Fibroblast of lung (primary cell): Measurements from ENCODE around the gene CA5A. TPM values are rescaled to one million over a fixed set of nuclear protein-coding genes. Genes with fewer than 3 reads are reported as not detected.

Source experiments
- DNase-seq, 2 donors: peaks; one replicate each; pipeline versions ENCODE4 v3.0.0 to v3.0.0-alpha.2; 2010; ENCODE audit warnings: low read depth in 2 of 2
- H2AFZ ChIP-seq: 2 replicates; pipeline ENCODE4 v1.5.1; 2012; ENCODE audit warnings: low read length, control low read depth, inconsistent platforms
- H3K27ac ChIP-seq: 2 replicates; pipeline ENCODE4 v1.5.1; 2011; ENCODE audit warnings: low read length, control low read depth; ENCODE audit not compliant: insufficient read depth
- H3K27me3 ChIP-seq: 2 replicates; pipeline ENCODE4 v1.5.1; 2011; ENCODE audit warnings: mild to moderate bottlenecking, low read length; ENCODE audit not compliant: control insufficient read depth, insufficient read depth
- H3K36me3 ChIP-seq: 2 replicates; pipeline ENCODE4 v1.5.1; 2011; ENCODE audit warnings: low read length; ENCODE audit not compliant: control insufficient read depth, insufficient read depth
- H3K4me1 ChIP-seq: 2 replicates; pipeline ENCODE4 v1.5.1; 2011; ENCODE audit warnings: low read length; ENCODE audit not compliant: control insufficient read depth, insufficient read depth; ENCODE audit errors: extremely low read depth
- H3K4me2 ChIP-seq: 2 replicates; pipeline ENCODE4 v1.5.1; 2011; ENCODE audit warnings: low read length, control low read depth; ENCODE audit not compliant: insufficient read depth; ENCODE audit errors: extremely low read depth
- H3K4me3 ChIP-seq, 4 experiments: fragments of 200-600 bp in 1 of 4; sonication (generic) in 1 of 4; replicated peaks in 1 of 4; 2 replicates each; pipeline ENCODE4 v1.5.1; 2011 to 2016; ENCODE audit warnings: low read length in 4 of 4, low read depth in 3 of 4, mild to moderate bottlenecking in 3 of 4, control low read depth in 2 of 4, inconsistent platforms in 1 of 4, mixed read lengths in 1 of 4; ENCODE audit not compliant: insufficient read depth in 1 of 4; ENCODE audit errors: control extremely low read depth in 1 of 4
- H3K79me2 ChIP-seq: 2 replicates; pipeline ENCODE4 v1.5.1; 2012; ENCODE audit warnings: mild to moderate bottlenecking, low read length, inconsistent platforms; ENCODE audit not compliant: control insufficient read depth, insufficient read depth
- H3K9ac ChIP-seq: 2 replicates; pipeline ENCODE4 v1.5.1; 2011; ENCODE audit warnings: mild to moderate bottlenecking, low read length, control low read depth; ENCODE audit not compliant: insufficient read depth
- H3K9me3 ChIP-seq: 2 replicates; pipeline ENCODE4 v1.5.1; 2012; ENCODE audit warnings: low read depth, low read length; ENCODE audit not compliant: control insufficient read depth, insufficient read depth
- H4K20me1 ChIP-seq: 2 replicates; pipeline ENCODE4 v1.5.1; 2011; ENCODE audit warnings: low read length; ENCODE audit not compliant: control insufficient read depth, insufficient read depth; ENCODE audit errors: extremely low read depth
- CTCF ChIP-seq, 2 donors: IDR thresholded peaks in 1 of 2; conservative IDR thresholded peaks in 1 of 2; 1 replicate in 1 of 2; 2 replicates in 1 of 2; pipeline ENCODE4 v1.5.1; 2011 to 2012; ENCODE audit warnings: low read length in 2 of 2, control low read depth in 1 of 2, inconsistent platforms in 1 of 2, low read depth in 1 of 2, mild to moderate bottlenecking in 1 of 2
- EZH2 ChIP-seq: IDR thresholded peaks from 2 replicates; pipeline ENCODE4 v1.5.1; 2012; ENCODE audit warnings: low read length, control low read depth, mild to moderate bottlenecking; ENCODE audit errors: missing control alignments
- polyA plus RNA-seq, 2 donors: library from polyadenylated mRNA; depleted of rRNA in 1 of 2; stranded (reverse) in 1 of 2; unstranded in 1 of 2; fragments of >200 nt; gene quantifications; 2 replicates each; pipeline ENCODE4 v1.2.1, GENCODE V29; 2011 to 2012; ENCODE audit warnings: missing spikeins in 1 of 2
- total RNA-seq: library from RNA; depleted of rRNA; stranded (reverse); fragments of >200 nt; gene quantifications from 2 replicates; pipeline ENCODE4 v1.2.1, GENCODE V29; 2014

Gene CA5A
- total and polyA plus RNA-seq, 2 donors (not counting 1 experiment from before 2014, with no cell fraction given), result not detected

GRCh38 chr16:87844809-87845208, 91.5 kb downstream of the CA5A start:
- no peak overlapping the region for H3K4me3 ChIP-seq
- H3K4me1 ChIP-seq, result peaks cover 2% of the 10 kb centered on the region
- no peaks in the 10 kb centered on the region for H4K20me1 ChIP-seq
- TF ChIP-seq EZH2, result no peak
- TF ChIP-seq CTCF (conservative IDR thresholded peaks at IDR 0.05 in 1 of 2, IDR thresholded peaks at IDR 0.05 in 1 of 2; ENCODE audit: low read depth in 1 of 2, low read length in 2 of 2), result no peak
- no peak for DNase-seq
- peaks cover 4% of the 10 kb centered on the region for H3K36me3 ChIP-seq
- no peaks in the 10 kb centered on the region for H3K9me3 ChIP-seq
- H3K4me2 ChIP-seq, result no peak overlapping the region
- H3K9ac ChIP-seq, result no peak overlapping the region
- H2AFZ ChIP-seq, result no peak overlapping the region
- no peaks in the 10 kb centered on the region for H3K27me3 ChIP-seq
- H3K79me2 ChIP-seq, result no peaks in the 10 kb centered on the region
- no peak overlapping the region for H3K27ac ChIP-seq

- Histone ChIP-seq H3K27me3 (no peaks in the 10 kb centered on the region), H3K4me1 (peaks cover 2% of the 10 kb centered on the region), H3K9ac (no peak overlapping the region), H3K36me3 (peaks cover 4% of the 10 kb centered on the region), H3K4me2 (no peak overlapping the region), H4K20me1 (no peaks in the 10 kb centered on the region), H3K9me3 (no peaks in the 10 kb centered on the region), H3K27ac (no peak overlapping the region), H3K4me3 (no peak overlapping the region), H2AFZ (no peak overlapping the region), H3K79me2 (no peaks in the 10 kb centered on the region)
- TF ChIP-seq EZH2 (no peak), CTCF (conservative IDR thresholded peaks at IDR 0.05 in 1 of 2, IDR thresholded peaks at IDR 0.05 in 1 of 2; ENCODE audit: low read depth in 1 of 2, low read length in 2 of 2) (no peak)
- peak; percentile 36 to 49 for DNase-seq
These were observed 92.1 kb downstream of the CA5A start for GRCh38 chr16:87844120-87844733.

- DNase-seq, result no peak
- Histone ChIP-seq H3K9ac (peak overlapping the region; percentile 7), H2AFZ (no peak overlapping the region), H3K4me2 (no peak overlapping the region), H3K27me3 (no peaks in the 10 kb centered on the region), H4K20me1 (no peaks in the 10 kb centered on the region), H3K79me2 (no peaks in the 10 kb centered on the region), H3K4me1 (peaks cover 2% of the 10 kb centered on the region), H3K27ac (no peak overlapping the region), H3K36me3 (peaks cover 5% of the 10 kb centered on the region), H3K4me3 (no peak overlapping the region), H3K9me3 (no peaks in the 10 kb centered on the region)
- TF ChIP-seq CTCF (conservative IDR thresholded peaks at IDR 0.05 in 1 of 2, IDR thresholded peaks at IDR 0.05 in 1 of 2; ENCODE audit: low read depth in 1 of 2, low read length in 2 of 2), result no peak
- TF ChIP-seq EZH2, result no peak
These were observed 92.6 kb downstream of the CA5A start for GRCh38 chr16:87843678-87844105.
